ENCODE data around the gene CYP2C9.
A peak's percentile ranks its signal among the peaks of the same experiment; 100 is the strongest.
"Not testable (repeated sequence)": the region's sequence is repeated elsewhere in the genome, so short reads cannot be mapped to it uniquely, and the experiment has no call there.

CYP2C9 gene

GRCh38 chr10:94936721-94937120 lies 1.7 kb upstream of the CYP2C9 start:
- FAIRE-seq: no peak
- no peak for TF ChIP-seq CTCF (IDR thresholded peaks at IDR 0.05; ENCODE audit: insufficient read depth, missing control alignments)
- no peak for DNase-seq (ENCODE audit: insufficient read length, low spot score)

DNA sequence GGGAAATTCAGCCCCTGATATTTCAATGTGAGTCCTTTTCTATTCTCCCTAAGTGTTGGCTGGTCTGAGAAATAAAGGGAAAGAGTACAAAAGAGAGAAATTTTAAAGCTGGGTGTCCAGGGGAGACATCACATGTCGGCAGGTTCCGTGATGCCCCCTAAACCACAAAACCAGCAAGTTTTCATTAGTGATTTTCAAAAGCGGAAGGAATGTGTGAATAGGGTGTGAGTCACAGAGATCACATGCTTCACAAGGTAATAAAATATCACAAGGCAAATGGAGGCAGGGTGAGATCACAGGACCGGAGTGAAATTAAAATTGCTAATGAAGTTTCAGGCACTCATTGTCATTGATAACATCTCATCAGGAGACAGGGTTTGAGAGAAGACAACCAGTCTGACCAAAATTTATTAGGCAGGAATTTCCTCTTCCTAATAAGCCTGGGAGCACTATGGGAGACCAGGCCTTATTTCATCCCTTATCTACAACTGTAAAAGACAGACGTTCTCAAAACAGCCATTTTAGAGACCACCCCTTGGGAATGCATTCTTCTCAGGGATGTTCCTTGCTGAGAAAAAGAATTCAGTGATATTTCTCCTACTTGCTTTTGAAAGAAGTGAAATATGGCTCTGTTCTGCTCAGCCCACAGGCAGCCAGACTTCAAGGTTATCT lies 5.1 kb downstream of the CYP2C9 start:
- DNase-seq (ENCODE audit: insufficient read length, low spot score); FAIRE-seq: not testable (repeated sequence)

DNA sequence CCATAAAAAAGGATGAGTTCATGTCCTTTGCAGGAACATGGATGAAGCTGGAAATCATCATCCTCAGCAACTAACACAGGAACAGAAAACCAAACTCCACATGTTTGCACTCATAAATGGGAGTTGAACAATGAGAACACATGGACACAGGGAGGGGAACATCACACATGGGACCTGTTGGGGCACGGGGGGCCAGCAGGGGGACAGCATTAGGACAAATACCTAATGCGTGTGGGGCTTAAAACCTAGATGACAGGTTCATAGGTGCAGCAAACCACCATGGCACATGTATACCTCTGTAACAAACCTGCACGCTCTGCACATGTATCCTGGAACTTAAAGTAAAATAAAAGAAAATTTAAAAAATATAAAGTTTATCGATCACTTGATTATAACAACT lies 7.7 kb downstream of the CYP2C9 start:
- not testable (repeated sequence) for FAIRE-seq; DNase-seq (ENCODE audit: insufficient read length, low spot score)

- FAIRE-seq (no peak), DNase-seq (ENCODE audit: insufficient read length, low spot score) (no peak)
Observed at GRCh38 chr10:94963901-94964300, 25.4 kb downstream of the CYP2C9 start.

GRCh38 chr10:94983555-94983954 lies 45.1 kb downstream of the CYP2C9 start:
- DNase-seq (ENCODE audit: insufficient read length, low spot score) (no peak), FAIRE-seq (no peak)
- TF ChIP-seq CTCF (IDR thresholded peaks at IDR 0.05; ENCODE audit: insufficient read depth, missing control alignments): no peak

More at GRCh38 chr10:94963901-94964300, 25.4 kb downstream of the CYP2C9 start:
- peak; percentile 53 for TF ChIP-seq CTCF (IDR thresholded peaks at IDR 0.05; ENCODE audit: insufficient read depth, missing control alignments)

- no peak for TF ChIP-seq CTCF (IDR thresholded peaks at IDR 0.05; ENCODE audit: insufficient read depth, missing control alignments)
- FAIRE-seq (no peak), DNase-seq (ENCODE audit: insufficient read length, low spot score) (no peak)
Observed at GRCh38 chr10:94989192-94989591, 50.7 kb downstream of the CYP2C9 start.

- DNase-seq (ENCODE audit: insufficient read length, low spot score): no peak
- TF ChIP-seq CTCF (IDR thresholded peaks at IDR 0.05; ENCODE audit: insufficient read depth, missing control alignments): no peak
Observed at GRCh38 chr10:94991243-94991888, 52.9 kb downstream of the CYP2C9 start.

DNA sequence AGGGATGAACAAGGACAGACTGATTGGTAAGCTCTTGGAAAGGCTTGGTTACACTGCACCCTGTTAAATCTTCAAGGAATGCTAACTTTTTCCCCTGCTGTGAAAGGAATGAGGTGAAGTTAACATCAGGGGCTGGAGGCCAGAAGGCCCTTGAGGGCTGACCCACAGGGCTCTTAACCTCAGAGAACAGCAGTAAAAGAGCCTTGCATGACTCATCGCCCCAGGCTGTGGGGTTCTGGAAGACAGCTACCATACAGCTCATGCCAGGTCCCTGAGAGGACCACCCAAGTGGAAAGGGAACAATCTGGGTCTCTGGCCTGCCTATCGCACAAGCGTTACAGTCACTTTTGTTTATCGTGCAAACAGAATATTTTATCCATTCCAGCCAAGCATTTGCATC lies 54.4 kb downstream of the CYP2C9 start:
- FAIRE-seq (no peak), DNase-seq (ENCODE audit: insufficient read length, low spot score) (no peak)
- TF ChIP-seq CTCF (IDR thresholded peaks at IDR 0.05; ENCODE audit: insufficient read depth, missing control alignments): no peak

More at GRCh38 chr10:94991243-94991888, 52.9 kb downstream of the CYP2C9 start:
- no peak for FAIRE-seq

Data from D721Med (cell line).